Endothelial cell of umbilical vein (primary cell): Measurements from ENCODE around the gene PPP1R7. TPM values are rescaled to one million over a fixed set of nuclear protein-coding genes. Genes with fewer than 3 reads are reported as not detected.

Experiments
- BruUV-seq: library from RNA; stranded (reverse); fragments of 400-500 nt; replicated peaks from 2 replicates; lab custom pipeline; 2021; lab: Mats Ljungman, UMichigan
- CTCF ChIA-PET: fragments of 300-600, 350-600 bp; sonication (Branson Sonifier 250); formaldehyde crosslinking; loops from one replicate; lab custom pipeline; 2021; ENCODE audit warnings: antibody characterized with exemption, inconsistent platforms; lab: Charles Lee
- POLR2A ChIA-PET: fragments of 300-600, 350-600 bp; sonication (Branson Sonifier 250); formaldehyde crosslinking; loops from one replicate; lab custom pipeline; 2021; ENCODE audit warnings: antibody characterized with exemption, inconsistent platforms; lab: Charles Lee
- DNase-seq: peaks from one replicate; pipeline ENCODE4 v3.0.0-alpha.2; 2011; ENCODE audit warnings: low read depth, low spot score
- FAIRE-seq: peaks from 2 replicates; lab custom pipeline; 2011; peaks lifted over from hg19 to GRCh38; lab: Jason Lieb, UNC
- H2AFZ ChIP-seq: 2 replicates; pipeline ENCODE4 v1.6.0; 2012; ENCODE audit warnings: low read depth, low read length, control low read depth, inconsistent platforms
- H3K27ac ChIP-seq: 2 replicates; pipeline ENCODE4 v1.5.1; 2011; ENCODE audit warnings: low read depth, mild to moderate bottlenecking, control low read depth, low read length, moderate library complexity; ENCODE audit not compliant: insufficient read depth
- H3K27me3 ChIP-seq, 2 experiments: 2 replicates each; pipeline versions ENCODE4 v1.6.0 to v1.6.1; 2011; ENCODE audit warnings: low read length in 2 of 2, mixed read lengths in 1 of 2; ENCODE audit not compliant: control insufficient read depth in 2 of 2, insufficient read depth in 2 of 2
- H3K36me3 ChIP-seq, 2 experiments: 2 replicates in 1 of 2; 3 replicates in 1 of 2; pipeline ENCODE4 v1.5.1; 2011; ENCODE audit warnings: low read length in 2 of 2, mild to moderate bottlenecking in 1 of 2, moderate library complexity in 1 of 2; ENCODE audit not compliant: control insufficient read depth in 2 of 2, insufficient read depth in 2 of 2; ENCODE audit errors: extremely low read depth in 1 of 2
- H3K4me1 ChIP-seq: 3 replicates; pipeline ENCODE4 v1.5.1; 2011; ENCODE audit warnings: mild to moderate bottlenecking, low read length; ENCODE audit not compliant: control insufficient read depth, insufficient read depth; ENCODE audit errors: extremely low read depth
- H3K4me2 ChIP-seq: 2 replicates; pipeline ENCODE4 v1.6.1; 2011; ENCODE audit warnings: low read length, control low read depth, mixed read lengths; ENCODE audit not compliant: insufficient read depth
- H3K4me3 ChIP-seq, 3 experiments: fragments of 200-600 bp in 1 of 3; sonication (generic), shearing (Covaris generic) in 1 of 3; replicated peaks in 1 of 3; 2 replicates each; pipeline ENCODE4 v1.5.1; 2011 to 2016; ENCODE audit warnings: control low read depth in 3 of 3, low read length in 3 of 3, mild to moderate bottlenecking in 2 of 3, inconsistent platforms in 1 of 3, low read depth in 1 of 3, moderate library complexity in 1 of 3; ENCODE audit not compliant: insufficient read depth in 1 of 3
- H3K79me2 ChIP-seq: 2 replicates; pipeline ENCODE4 v1.6.0; 2012; ENCODE audit warnings: low read length, inconsistent platforms; ENCODE audit not compliant: control insufficient read depth, insufficient read depth
- H3K9ac ChIP-seq: replicated peaks from 2 replicates; pipeline ENCODE3; 2011; ENCODE audit warnings: low read length, control low read depth; ENCODE audit not compliant: insufficient read depth; ENCODE audit errors: extremely low read depth
- H3K9me1 ChIP-seq: replicated peaks from 3 replicates; pipeline ENCODE4 v1.6.0; 2011; ENCODE audit warnings: mild to moderate bottlenecking, low read length; ENCODE audit not compliant: control insufficient read depth, insufficient read depth; ENCODE audit errors: extremely low read depth
- H3K9me3 ChIP-seq: replicated peaks from 2 replicates; pipeline ENCODE4 v1.5.1; 2012; ENCODE audit warnings: low read length, inconsistent platforms; ENCODE audit not compliant: control insufficient read depth, insufficient read depth
- H4K20me1 ChIP-seq: replicated peaks from 2 replicates; pipeline ENCODE3; 2011; ENCODE audit warnings: mild to moderate bottlenecking, low read length; ENCODE audit not compliant: control insufficient read depth, insufficient read depth; ENCODE audit errors: extremely low read depth
- CTCF ChIP-seq, 2 donors: IDR thresholded peaks; 1 replicate in 1 of 2; 2 replicates in 1 of 2; pipeline ENCODE4 v1.5.1; 2011; ENCODE audit warnings: low read length in 2 of 2, mild to moderate bottlenecking in 2 of 2, moderate library complexity in 2 of 2, control low read depth in 1 of 2, inconsistent platforms in 1 of 2, low read depth in 1 of 2; ENCODE audit not compliant: insufficient read depth in 1 of 2; ENCODE audit errors: extremely low read depth in 1 of 2
- EZH2 ChIP-seq: IDR thresholded peaks from 2 replicates; pipeline ENCODE4 v1.6.1; 2012; ENCODE audit warnings: borderline replicate concordance, low read depth, mild to moderate bottlenecking, moderate library complexity, low read length, inconsistent platforms; ENCODE audit not compliant: severe bottlenecking
- FOS ChIP-seq: IDR thresholded peaks from 2 replicates; pipeline ENCODE4 v1.6.1; 2011; ENCODE audit warnings: mild to moderate bottlenecking, low read length, moderate library complexity, borderline replicate concordance; ENCODE audit not compliant: insufficient read depth
- GATA2 ChIP-seq: IDR thresholded peaks from 2 replicates; pipeline ENCODE4 v1.7.0; 2011; ENCODE audit warnings: low read depth, mild to moderate bottlenecking, moderate library complexity, mixed read lengths, low read length; ENCODE audit not compliant: insufficient read length, insufficient read depth
- JUN ChIP-seq: IDR thresholded peaks from 2 replicates; pipeline ENCODE4 v1.6.1; 2011; ENCODE audit warnings: borderline replicate concordance, low read depth; ENCODE audit not compliant: insufficient read length, insufficient read depth
- MAX ChIP-seq: IDR thresholded peaks from 2 replicates; pipeline ENCODE4 v1.6.1; 2011; ENCODE audit not compliant: insufficient read depth, insufficient read length
- MYC ChIP-seq: IDR thresholded peaks from one replicate; pipeline ENCODE4 v1.6.1; 2011; ENCODE audit warnings: mild to moderate bottlenecking, low read depth, low read length
- POLR2A ChIP-seq: IDR thresholded peaks from 2 replicates; pipeline ENCODE4 v1.6.1; 2012; ENCODE audit warnings: low read depth, mild to moderate bottlenecking, control low read depth, low read length
- POLR2AphosphoS5 ChIP-seq: IDR thresholded peaks from 2 replicates; pipeline ENCODE4 v1.6.1; 2012; ENCODE audit warnings: low read depth, mild to moderate bottlenecking, control low read depth, low read length, moderate library complexity; ENCODE audit not compliant: insufficient read depth
- dilution Hi-C: fragments of 300-500 bp; cut with MboI; formaldehyde crosslinking; loops from one replicate; pipeline ENCODE4 v1.15.0; 2019; ENCODE audit warnings: low sequenced_read_pairs; ENCODE audit not compliant: extremely low pct_ligation_motif_present
- intact Hi-C: fragments of 100-400 bp; cut with micrococcal nuclease; formaldehyde crosslinking; loops from one replicate; pipeline ENCODE4 v1.10.0; 2022
- polyA plus RNA-seq, 4 experiments: library from polyadenylated mRNA; depleted of rRNA in 3 of 4; stranded (reverse) in 3 of 4; unstranded in 1 of 4; fragments of >200 nt; gene quantifications; 2 replicates each; pipeline versions ENCODE4 v1.2.1 to v1.2.3, GENCODE V29; 2011 to 2012; ENCODE audit warnings: missing spikeins in 1 of 4
- total RNA-seq: library from RNA; stranded (reverse); gene quantifications from 2 replicates; pipeline ENCODE4 v1.2.3, GENCODE V29; 2021

Gene PPP1R7
- total and polyA plus RNA-seq, 2 donors (not counting 3 experiments of a cell fraction or from before 2014, with no cell fraction given), result 30.3 to 60.8 TPM

GRCh38 chr2:241126771-241127202 lies 23.5 kb upstream of the PPP1R7 start:
- intact Hi-C loops, result no loop called here
- POLR2A ChIA-PET, result no interaction called here
- CTCF ChIA-PET, result no interaction called here

More at GRCh38 chr2:241126771-241127202, 23.5 kb upstream of the PPP1R7 start:
- TF ChIP-seq POLR2A (no peak), JUN (no peak), POLR2AphosphoS5 (no peak), FOS (no peak), GATA2 (no peak), EZH2 (no peak), CTCF (IDR thresholded peaks at IDR 0.05; ENCODE audit: extremely low read depth in 1 of 2, insufficient read depth in 1 of 2, low read depth in 1 of 2, low read length in 2 of 2) (no peak), MYC (no peak), MAX (no peak)
- dilution Hi-C loops, result no loop called here
- no peak for FAIRE-seq
- Histone ChIP-seq H3K9ac (no peak overlapping the region), H3K4me3 (no peak overlapping the region), H3K79me2 (no peaks in the 10 kb centered on the region), H3K27me3 (no peaks in the 10 kb centered on the region), H3K9me3 (no peaks in the 10 kb centered on the region), H2AFZ (no peak overlapping the region), H3K4me2 (no peak overlapping the region), H3K9me1 (no peaks in the 10 kb centered on the region), H4K20me1 (no peaks in the 10 kb centered on the region), H3K36me3 (peaks cover 0 to 2% of the 10 kb centered on the region in 2 experiments), H3K4me1 (no peaks in the 10 kb centered on the region), H3K27ac (no peak overlapping the region)
- BruUV-seq, result no TSS peak
- DNase-seq, result no peak
